HepG2 (cell line): Measurements from ENCODE around the gene PLS1. TPM values are rescaled to one million over a fixed set of nuclear protein-coding genes. Genes with fewer than 3 reads are reported as not detected.

Experiments used
- ATF7-NPFF ChIP-seq: sonication (generic); formaldehyde crosslinking; IDR thresholded peaks from 2 replicates; pipeline ENCODE4 v1.8.1; 2023; ENCODE audit warnings: mild to moderate bottlenecking, low read depth, missing genetic modification reagents, moderate library complexity
- BCL3 ChIP-seq: sonication (generic); formaldehyde crosslinking; IDR thresholded peaks from 2 replicates; pipeline ENCODE4 v1.5.1; 2020; ENCODE audit warnings: mild to moderate bottlenecking, missing genetic modification reagents, moderate library complexity
- DBP ChIP-seq: sonication (generic); formaldehyde crosslinking; IDR thresholded peaks from 2 replicates; pipeline ENCODE4 v1.4.0; 2020; ENCODE audit warnings: missing genetic modification reagents; ENCODE audit errors: not compliant biosample characterization
- DMAP1 ChIP-seq: IDR thresholded peaks from 2 replicates; pipeline ENCODE4 v1.6.1; 2016
- DNMT3B ChIP-seq: conservative IDR thresholded peaks from 2 replicates; pipeline ENCODE4 v1.6.1; 2016; ENCODE audit warnings: missing biosample characterization, control low read depth
- FOSL2 ChIP-seq: sonication (generic); formaldehyde crosslinking; IDR thresholded peaks from 2 replicates; pipeline ENCODE4 v1.4.0; 2020; ENCODE audit warnings: missing genetic modification reagents
- GABPB1 ChIP-seq: IDR thresholded peaks from 2 replicates; pipeline ENCODE4 v1.6.1; 2016; ENCODE audit warnings: mild to moderate bottlenecking, missing genetic modification reagents, moderate library complexity, missing compliant biosample characterization
- HBP1 ChIP-seq: IDR thresholded peaks from 2 replicates; pipeline ENCODE4 v1.6.1; 2016; ENCODE audit warnings: low read depth, control low read depth
- HDAC1 ChIP-seq: sonication (generic); formaldehyde crosslinking; IDR thresholded peaks from 2 replicates; pipeline ENCODE4 v1.5.1; 2020; ENCODE audit warnings: mild to moderate bottlenecking, missing genetic modification reagents
- HOXA5 ChIP-seq: sonication (generic); formaldehyde crosslinking; IDR thresholded peaks from 2 replicates; pipeline ENCODE4 v1.4.0; 2020; ENCODE audit warnings: missing genetic modification reagents
- KMT2A ChIP-seq: sonication (generic); formaldehyde crosslinking; IDR thresholded peaks from 2 replicates; pipeline ENCODE4 v1.4.0; 2020; ENCODE audit warnings: missing genetic modification reagents
- MXI1 ChIP-seq: IDR thresholded peaks from 3 replicates; pipeline ENCODE4 v1.6.1; 2012; ENCODE audit warnings: low read depth, low read length, inconsistent platforms, borderline replicate concordance
- NFKB2 ChIP-seq: sonication (generic); formaldehyde crosslinking; IDR thresholded peaks from 2 replicates; pipeline ENCODE4 v1.4.0; 2020; ENCODE audit warnings: missing genetic modification reagents, borderline replicate concordance
- NKX3-1 ChIP-seq: sonication (generic); formaldehyde crosslinking; IDR thresholded peaks from 2 replicates; pipeline ENCODE4 v1.5.0; 2020; ENCODE audit warnings: missing genetic modification reagents
- RBM39 ChIP-seq: fragments of 200-400 bp; formaldehyde crosslinking; IDR thresholded peaks from one replicate; pipeline ENCODE4 v1.6.1; 2018; ENCODE audit warnings: antibody characterized with exemption, mild to moderate bottlenecking, low read depth, low read length; ENCODE audit not compliant: poor library complexity, severe bottlenecking
- SIN3A ChIP-seq: IDR thresholded peaks from 2 replicates; pipeline ENCODE4 v1.6.1; 2011; ENCODE audit warnings: low read depth, mild to moderate bottlenecking, control low read depth, low read length, borderline replicate concordance
- TCF12 ChIP-seq, 2 experiments: fragments of 450-650 bp in 1 of 2; sonication (generic) in 1 of 2; formaldehyde crosslinking in 1 of 2; IDR thresholded peaks; 2 replicates each; pipeline versions ENCODE4 v1.6.1 to v1.8.0; 2017 to 2022; ENCODE audit warnings: antibody characterized with exemption in 1 of 2, mild to moderate bottlenecking in 1 of 2, missing genetic modification reagents in 1 of 2, moderate library complexity in 1 of 2
- ZNF275 ChIP-seq: sonication (generic); formaldehyde crosslinking; IDR thresholded peaks from 2 replicates; pipeline ENCODE4 v1.8.0; 2022; ENCODE audit warnings: missing genetic modification reagents, mild to moderate bottlenecking, inconsistent platforms, borderline replicate concordance
- ZNF431 ChIP-seq: sonication (generic); formaldehyde crosslinking; IDR thresholded peaks from 2 replicates; pipeline ENCODE4 v1.9.0; 2022; ENCODE audit warnings: missing genetic modification reagents, low read depth, mild to moderate bottlenecking, borderline replicate concordance
- ZNF44 ChIP-seq: sonication (generic); formaldehyde crosslinking; IDR thresholded peaks from 2 replicates; pipeline ENCODE4 v1.5.1; 2020; ENCODE audit warnings: mild to moderate bottlenecking, missing genetic modification reagents
- ZNF770 ChIP-seq: sonication (generic); formaldehyde crosslinking; IDR thresholded peaks from 2 replicates; pipeline ENCODE4 v1.5.0; 2020; ENCODE audit warnings: mild to moderate bottlenecking, missing genetic modification reagents
- ZNF776 ChIP-seq: sonication (generic); formaldehyde crosslinking; IDR thresholded peaks from 2 replicates; pipeline ENCODE4 v1.4.0; 2020; ENCODE audit warnings: mild to moderate bottlenecking, missing genetic modification reagents
- polyA plus RNA-seq, 8 experiments: library from polyadenylated mRNA; depleted of rRNA in 3 of 8; stranded (reverse) in 7 of 8; unstranded in 1 of 8; fragments of >200 nt; fragmentation: Illumina TruSeq in 4 of 8; extraction: Trizol in 4 of 8; gene quantifications; 2 replicates each; pipeline versions ENCODE4 v1.2.1 to v1.2.3, GENCODE V29; 2011 to 2016; ENCODE audit warnings: low read depth in 4 of 8, missing spikeins in 1 of 8, mixed read lengths in 1 of 8; ENCODE audit not compliant: insufficient read depth in 1 of 8
- total RNA-seq, 5 experiments: library from RNA; depleted of rRNA; stranded (reverse); fragments of >200 nt; fragmentation: Illumina TruSeq; extraction: Trizol; gene quantifications; 2 replicates each; pipeline ENCODE4 v1.2.3, GENCODE V29; 2016; ENCODE audit warnings: low read depth in 1 of 5

The PLS1 gene
- total and polyA plus RNA-seq, 2 of the 13 experiments (the other 11 are each of a cell fraction or from before 2014, with no cell fraction given), result 11.2 to 21.1 TPM

- TF ChIP-seq SIN3A, result peak; percentile 49; the same call in 1 of the 2 replicates
- peak; percentile 75; the same call in 1 of the 2 replicates for TF ChIP-seq HOXA5 (CRISPR knock-in tag)
- TF ChIP-seq RBM39, result peak; percentile 88
- TF ChIP-seq DNMT3B (CRISPR knock-in tag), result 0 out of 2 replicates have a peak, but pooled peaks have one; percentile 19
- TF ChIP-seq NKX3-1 (CRISPR knock-in tag), result no peak
- no peak for TF ChIP-seq ZNF44 (CRISPR knock-in tag)
- TF ChIP-seq MXI1, result 0 out of 3 replicates have a peak, but pooled peaks have one; percentile 22
- TF ChIP-seq GABPB1 (CRISPR knock-in tag), result peak; percentile 31; the same call in 1 of the 2 replicates
- TF ChIP-seq NFKB2, result 0 out of 2 replicates have a peak, but pooled peaks have one; percentile 22
- peak; percentile 31; the same call in 1 of the 2 replicates for TF ChIP-seq HDAC1 (CRISPR knock-in tag)
- TF ChIP-seq DBP (CRISPR knock-in tag), result peak; percentile 61
- 0 out of 2 replicates have a peak, but pooled peaks have one; percentile 14 for TF ChIP-seq ZNF431
- 0 out of 2 replicates have a peak, but pooled peaks have one; percentile 2 for TF ChIP-seq FOSL2 (CRISPR knock-in tag)
- TF ChIP-seq ATF7-NPFF (CRISPR knock-in tag), result peak; percentile 66; the same call in 1 of the 2 replicates
- peak; percentile 88; the same call in 1 of the 2 replicates for TF ChIP-seq DMAP1 (CRISPR knock-in tag)
- TF ChIP-seq KMT2A (CRISPR knock-in tag), result peak; percentile 38; the same call in 1 of the 2 replicates
- no peak for TF ChIP-seq ZNF275 (CRISPR knock-in tag)
- no peak for TF ChIP-seq TCF12 (IDR thresholded peaks at IDR 0.05)
- TF ChIP-seq TCF12 (CRISPR knock-in tag; IDR thresholded peaks at IDR 0.05), result 0 out of 2 replicates have a peak, but pooled peaks have one; percentile 18
- peak; percentile 52 for TF ChIP-seq BCL3
- TF ChIP-seq ZNF770, result no peak
- peak; percentile 65; the same call in 1 of the 2 replicates for TF ChIP-seq ZNF776 (CRISPR knock-in tag)
- TF ChIP-seq HBP1, result 0 out of 2 replicates have a peak, but pooled peaks have one; percentile 11
Observed at GRCh38 chr3:142723968-142724681, 127.9 kb downstream of the PLS1 start, which contains the start of gene TRPC1 (continued).
